ENCODE data around the gene ANXA5. TPM values are rescaled to one million over a fixed set of nuclear protein-coding genes. Genes with fewer than 3 reads are reported as not detected.

Gene ANXA5
- total and polyA plus RNA-seq, 2 experiments from 2014 or later = 129 to 181 TPM

DNA sequence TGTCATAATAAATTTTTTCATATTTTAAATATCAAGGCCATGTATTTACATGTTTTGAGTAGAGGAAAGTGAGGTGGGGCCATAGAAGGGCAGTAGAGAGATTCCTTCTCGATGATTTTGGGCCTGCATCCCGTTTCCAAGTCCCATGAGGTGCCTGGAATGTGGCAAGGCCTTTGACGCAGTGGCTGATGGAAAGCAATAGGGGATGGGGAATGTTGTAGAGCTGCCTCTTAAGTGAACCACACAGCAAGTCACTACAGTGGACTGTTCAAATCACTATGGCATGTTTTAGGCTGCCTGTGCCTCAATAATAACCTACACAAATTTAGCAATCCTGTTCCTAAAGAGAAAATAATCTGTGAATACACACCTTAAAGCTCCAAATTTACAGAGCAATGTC, 48.3 kb downstream of the ANXA5 start:
- ATAC-seq = peak; percentile 67
- Mint-ChIP-seq H3K9me3 (no peaks in the 10 kb centered on the region), H3K36me3 (ENCODE audit: low read depth) (no peaks in the 10 kb centered on the region), H3K4me3 (no peak overlapping the region), H3K27me3 (ENCODE audit: insufficient read depth, low read depth, poor library complexity) (no peaks in the 10 kb centered on the region), H3K4me1 (no peaks in the 10 kb centered on the region), H3K27ac (no peak overlapping the region)
- Histone ChIP-seq H3K79me2 (replicated peaks; ENCODE audit: insufficient read depth) (no peaks in the 10 kb centered on the region), H3K27me3 (ENCODE audit: insufficient read depth) (no peaks in the 10 kb centered on the region), H3K4me3 (no peak overlapping the region), H3K9me2 (ENCODE audit: insufficient read depth) (no peaks in the 10 kb centered on the region; the same call in 1 of the 2 replicates), H4K20me1 (replicated peaks; ENCODE audit: insufficient read depth) (no peaks in the 10 kb centered on the region), H3K36me3 (ENCODE audit: insufficient read depth) (no peaks in the 10 kb centered on the region), H3K27ac (ENCODE audit: low read depth) (no peak overlapping the region), H2AFZ (no peak overlapping the region), H3F3A (replicated peaks; ENCODE audit: low read depth) (no peaks in the 10 kb centered on the region), H3K4me1 (ENCODE audit: insufficient read depth) (no peaks in the 10 kb centered on the region), H3K4me2 (no peak overlapping the region)
- TF ChIP-seq JUNB (IDR thresholded peaks at IDR 0.05; ENCODE audit: unreplicated experiment) (no peak), NANOG (IDR thresholded peaks at IDR 0.05; ENCODE audit: borderline replicate concordance) (no peak), EZH2 (IDR thresholded peaks at IDR 0.05; ENCODE audit: low read depth, unreplicated experiment) (no peak), ZNF331 (CRISPR knock-in tag; IDR thresholded peaks at IDR 0.05; ENCODE audit: low read depth) (no peak)
- TF ChIP-seq, protein P1, sequence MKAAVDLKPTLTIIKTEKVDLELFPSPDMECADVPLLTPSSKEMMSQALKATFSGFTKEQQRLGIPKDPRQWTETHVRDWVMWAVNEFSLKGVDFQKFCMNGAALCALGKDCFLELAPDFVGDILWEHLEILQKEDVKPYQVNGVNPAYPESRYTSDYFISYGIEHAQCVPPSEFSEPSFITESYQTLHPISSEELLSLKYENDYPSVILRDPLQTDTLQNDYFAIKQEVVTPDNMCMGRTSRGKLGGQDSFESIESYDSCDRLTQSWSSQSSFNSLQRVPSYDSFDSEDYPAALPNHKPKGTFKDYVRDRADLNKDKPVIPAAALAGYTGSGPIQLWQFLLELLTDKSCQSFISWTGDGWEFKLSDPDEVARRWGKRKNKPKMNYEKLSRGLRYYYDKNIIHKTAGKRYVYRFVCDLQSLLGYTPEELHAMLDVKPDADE (IDR thresholded peaks at IDR 0.05) = no peak
- TF ChIP-seq, protein P2, sequence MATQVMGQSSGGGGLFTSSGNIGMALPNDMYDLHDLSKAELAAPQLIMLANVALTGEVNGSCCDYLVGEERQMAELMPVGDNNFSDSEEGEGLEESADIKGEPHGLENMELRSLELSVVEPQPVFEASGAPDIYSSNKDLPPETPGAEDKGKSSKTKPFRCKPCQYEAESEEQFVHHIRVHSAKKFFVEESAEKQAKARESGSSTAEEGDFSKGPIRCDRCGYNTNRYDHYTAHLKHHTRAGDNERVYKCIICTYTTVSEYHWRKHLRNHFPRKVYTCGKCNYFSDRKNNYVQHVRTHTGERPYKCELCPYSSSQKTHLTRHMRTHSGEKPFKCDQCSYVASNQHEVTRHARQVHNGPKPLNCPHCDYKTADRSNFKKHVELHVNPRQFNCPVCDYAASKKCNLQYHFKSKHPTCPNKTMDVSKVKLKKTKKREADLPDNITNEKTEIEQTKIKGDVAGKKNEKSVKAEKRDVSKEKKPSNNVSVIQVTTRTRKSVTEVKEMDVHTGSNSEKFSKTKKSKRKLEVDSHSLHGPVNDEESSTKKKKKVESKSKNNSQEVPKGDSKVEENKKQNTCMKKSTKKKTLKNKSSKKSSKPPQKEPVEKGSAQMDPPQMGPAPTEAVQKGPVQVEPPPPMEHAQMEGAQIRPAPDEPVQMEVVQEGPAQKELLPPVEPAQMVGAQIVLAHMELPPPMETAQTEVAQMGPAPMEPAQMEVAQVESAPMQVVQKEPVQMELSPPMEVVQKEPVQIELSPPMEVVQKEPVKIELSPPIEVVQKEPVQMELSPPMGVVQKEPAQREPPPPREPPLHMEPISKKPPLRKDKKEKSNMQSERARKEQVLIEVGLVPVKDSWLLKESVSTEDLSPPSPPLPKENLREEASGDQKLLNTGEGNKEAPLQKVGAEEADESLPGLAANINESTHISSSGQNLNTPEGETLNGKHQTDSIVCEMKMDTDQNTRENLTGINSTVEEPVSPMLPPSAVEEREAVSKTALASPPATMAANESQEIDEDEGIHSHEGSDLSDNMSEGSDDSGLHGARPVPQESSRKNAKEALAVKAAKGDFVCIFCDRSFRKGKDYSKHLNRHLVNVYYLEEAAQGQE (IDR thresholded peaks at IDR 0.05; ENCODE audit: unreplicated experiment) = no peak
- DNase-seq (ENCODE audit: low spot score) = peak; percentile 39

DNA sequence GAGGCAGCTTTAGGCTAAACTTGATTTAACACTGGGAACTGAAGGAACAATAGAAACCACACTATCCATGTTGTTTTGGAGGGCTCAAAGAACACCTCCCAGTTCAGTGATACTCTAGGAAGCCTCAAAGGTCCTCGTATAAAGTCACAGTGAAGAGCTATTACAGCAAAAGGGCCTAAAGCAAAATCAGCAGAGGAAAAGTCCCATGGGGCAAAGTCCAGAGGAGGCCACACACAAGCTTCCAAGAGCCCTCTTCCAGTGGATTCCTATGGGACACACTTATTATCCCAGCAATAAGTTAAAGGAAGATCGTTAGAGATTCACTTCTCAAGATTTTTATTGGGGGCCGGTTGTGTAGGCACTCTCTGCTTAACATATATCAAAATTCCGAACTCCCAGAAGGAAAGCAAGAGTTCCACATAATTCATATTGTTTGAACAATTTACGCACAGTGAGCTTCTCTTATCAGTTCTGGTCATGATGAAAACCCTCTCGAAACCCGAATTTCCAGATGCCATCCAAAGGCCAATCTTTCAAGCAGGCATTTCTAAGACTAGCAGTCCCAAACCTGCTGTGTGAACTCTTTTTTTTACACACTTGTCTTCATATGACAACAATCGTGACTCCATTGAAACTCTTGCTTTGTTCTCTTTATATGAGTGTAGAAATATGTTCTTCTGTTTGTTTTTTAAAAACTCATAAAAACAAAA, 53.7 kb downstream of the ANXA5 start:
- peaks cover 2% of the 10 kb centered on the region for H3K27me3 Mint-ChIP-seq (ENCODE audit: insufficient read depth, low read depth, poor library complexity)
- DNase-seq (ENCODE audit: low spot score) = no peak
- no peaks in the 10 kb centered on the region for H3K9me3 Mint-ChIP-seq
- H3K36me3 Mint-ChIP-seq (ENCODE audit: low read depth) = no peaks in the 10 kb centered on the region
- no peak for TF ChIP-seq JUNB (IDR thresholded peaks at IDR 0.05; ENCODE audit: unreplicated experiment)
- TF ChIP-seq EZH2phosphoT487 (IDR thresholded peaks at IDR 0.05; ENCODE audit: unreplicated experiment) = no peak
- no peak for TF ChIP-seq ZNF114 (CRISPR knock-in tag; IDR thresholded peaks at IDR 0.05)
- no peak for TF ChIP-seq EZH2 (IDR thresholded peaks at IDR 0.05; ENCODE audit: low read depth, unreplicated experiment)
- TF ChIP-seq NANOG (IDR thresholded peaks at IDR 0.05; ENCODE audit: borderline replicate concordance) = no peak
- TF ChIP-seq CREB1 (CRISPR knock-in tag; IDR thresholded peaks at IDR 0.05; ENCODE audit: low read depth) = no peak
- TF ChIP-seq, protein P3, sequence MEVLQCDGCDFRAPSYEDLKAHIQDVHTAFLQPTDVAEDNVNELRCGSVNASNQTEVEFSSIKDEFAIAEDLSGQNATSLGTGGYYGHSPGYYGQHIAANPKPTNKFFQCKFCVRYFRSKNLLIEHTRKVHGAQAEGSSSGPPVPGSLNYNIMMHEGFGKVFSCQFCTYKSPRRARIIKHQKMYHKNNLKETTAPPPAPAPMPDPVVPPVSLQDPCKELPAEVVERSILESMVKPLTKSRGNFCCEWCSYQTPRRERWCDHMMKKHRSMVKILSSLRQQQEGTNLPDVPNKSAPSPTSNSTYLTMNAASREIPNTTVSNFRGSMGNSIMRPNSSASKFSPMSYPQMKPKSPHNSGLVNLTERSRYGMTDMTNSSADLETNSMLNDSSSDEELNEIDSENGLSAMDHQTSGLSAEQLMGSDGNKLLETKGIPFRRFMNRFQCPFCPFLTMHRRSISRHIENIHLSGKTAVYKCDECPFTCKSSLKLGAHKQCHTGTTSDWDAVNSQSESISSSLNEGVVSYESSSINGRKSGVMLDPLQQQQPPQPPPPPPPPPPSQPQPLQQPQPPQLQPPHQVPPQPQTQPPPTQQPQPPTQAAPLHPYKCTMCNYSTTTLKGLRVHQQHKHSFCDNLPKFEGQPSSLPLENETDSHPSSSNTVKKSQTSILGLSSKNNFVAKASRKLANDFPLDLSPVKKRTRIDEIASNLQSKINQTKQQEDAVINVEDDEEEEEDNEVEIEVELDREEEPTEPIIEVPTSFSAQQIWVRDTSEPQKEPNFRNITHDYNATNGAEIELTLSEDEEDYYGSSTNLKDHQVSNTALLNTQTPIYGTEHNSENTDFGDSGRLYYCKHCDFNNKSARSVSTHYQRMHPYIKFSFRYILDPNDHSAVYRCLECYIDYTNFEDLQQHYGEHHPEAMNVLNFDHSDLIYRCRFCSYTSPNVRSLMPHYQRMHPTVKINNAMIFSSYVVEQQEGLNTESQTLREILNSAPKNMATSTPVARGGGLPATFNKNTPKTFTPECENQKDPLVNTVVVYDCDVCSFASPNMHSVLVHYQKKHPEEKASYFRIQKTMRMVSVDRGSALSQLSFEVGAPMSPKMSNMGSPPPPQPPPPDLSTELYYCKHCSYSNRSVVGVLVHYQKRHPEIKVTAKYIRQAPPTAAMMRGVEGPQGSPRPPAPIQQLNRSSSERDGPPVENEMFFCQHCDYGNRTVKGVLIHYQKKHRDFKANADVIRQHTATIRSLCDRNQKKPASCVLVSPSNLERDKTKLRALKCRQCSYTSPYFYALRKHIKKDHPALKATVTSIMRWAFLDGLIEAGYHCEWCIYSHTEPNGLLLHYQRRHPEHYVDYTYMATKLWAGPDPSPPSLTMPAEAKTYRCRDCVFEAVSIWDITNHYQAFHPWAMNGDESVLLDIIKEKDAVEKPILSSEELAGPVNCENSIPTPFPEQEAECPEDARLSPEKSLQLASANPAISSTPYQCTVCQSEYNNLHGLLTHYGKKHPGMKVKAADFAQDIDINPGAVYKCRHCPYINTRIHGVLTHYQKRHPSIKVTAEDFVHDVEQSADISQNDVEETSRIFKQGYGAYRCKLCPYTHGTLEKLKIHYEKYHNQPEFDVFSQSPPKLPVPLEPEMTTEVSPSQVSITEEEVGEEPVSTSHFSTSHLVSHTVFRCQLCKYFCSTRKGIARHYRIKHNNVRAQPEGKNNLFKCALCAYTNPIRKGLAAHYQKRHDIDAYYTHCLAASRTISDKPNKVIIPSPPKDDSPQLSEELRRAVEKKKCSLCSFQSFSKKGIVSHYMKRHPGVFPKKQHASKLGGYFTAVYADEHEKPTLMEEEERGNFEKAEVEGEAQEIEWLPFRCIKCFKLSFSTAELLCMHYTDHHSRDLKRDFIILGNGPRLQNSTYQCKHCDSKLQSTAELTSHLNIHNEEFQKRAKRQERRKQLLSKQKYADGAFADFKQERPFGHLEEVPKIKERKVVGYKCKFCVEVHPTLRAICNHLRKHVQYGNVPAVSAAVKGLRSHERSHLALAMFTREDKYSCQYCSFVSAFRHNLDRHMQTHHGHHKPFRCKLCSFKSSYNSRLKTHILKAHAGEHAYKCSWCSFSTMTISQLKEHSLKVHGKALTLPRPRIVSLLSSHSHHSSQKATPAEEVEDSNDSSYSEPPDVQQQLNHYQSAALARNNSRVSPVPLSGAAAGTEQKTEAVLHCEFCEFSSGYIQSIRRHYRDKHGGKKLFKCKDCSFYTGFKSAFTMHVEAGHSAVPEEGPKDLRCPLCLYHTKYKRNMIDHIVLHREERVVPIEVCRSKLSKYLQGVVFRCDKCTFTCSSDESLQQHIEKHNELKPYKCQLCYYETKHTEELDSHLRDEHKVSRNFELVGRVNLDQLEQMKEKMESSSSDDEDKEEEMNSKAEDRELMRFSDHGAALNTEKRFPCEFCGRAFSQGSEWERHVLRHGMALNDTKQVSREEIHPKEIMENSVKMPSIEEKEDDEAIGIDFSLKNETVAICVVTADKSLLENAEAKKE (CRISPR knock-in tag; IDR thresholded peaks at IDR 0.05) = no peak
- peaks cover 9% of the 10 kb centered on the region; the same call in 2 of the 3 replicates for H3K4me1 Mint-ChIP-seq
- H3K27ac Mint-ChIP-seq = no peak overlapping the region; the same call in 1 of the 2 replicates
- H3K9me2 ChIP-seq (ENCODE audit: insufficient read depth) = no peaks in the 10 kb centered on the region
- no peaks in the 10 kb centered on the region for H3F3A ChIP-seq (replicated peaks; ENCODE audit: low read depth)
- ATAC-seq = no peak
- H4K20me1 ChIP-seq (replicated peaks; ENCODE audit: insufficient read depth) = no peaks in the 10 kb centered on the region
- no peak overlapping the region for H3K4me3 ChIP-seq
- H3K36me3 ChIP-seq (ENCODE audit: insufficient read depth) = no peaks in the 10 kb centered on the region
- H3K27ac ChIP-seq (ENCODE audit: low read depth) = no peak overlapping the region
- no peaks in the 10 kb centered on the region for H3K4me1 ChIP-seq (ENCODE audit: insufficient read depth)
- peak overlapping the region; percentile 60; the same call in 1 of the 2 replicates for H2AFZ ChIP-seq
- no peak overlapping the region for H3K4me3 Mint-ChIP-seq
- H3K4me2 ChIP-seq = no peak overlapping the region
- no peaks in the 10 kb centered on the region for H3K27me3 ChIP-seq (ENCODE audit: insufficient read depth)
- H3K79me2 ChIP-seq (replicated peaks; ENCODE audit: insufficient read depth) = no peaks in the 10 kb centered on the region
